T-cell (primary cell): ENCODE results near the gene PCDH9. TPM values are rescaled to one million over a fixed set of nuclear protein-coding genes. Genes with fewer than 3 reads are reported as not detected.

ENCODE experiments used
- ATAC-seq, 4 experiments: fragments of 200-7000 bp in 3 of 4; fragments of 150-1000 bp in 1 of 4; cut with Tn5 transposase; replicated peaks in 1 of 4; 1 replicate in 3 of 4; 2 replicates in 1 of 4; pipeline ENCODE4 v1.10.0; 2021; ENCODE audit warnings: moderate library complexity in 3 of 4, mild to moderate bottlenecking in 2 of 4, moderate number of reproducible peaks in 1 of 4
- CTCF ChIA-PET, 2 donors: fragments of 300-600 bp; sonication (Branson Sonifier 250); formaldehyde crosslinking; loops; one replicate each; lab custom pipeline; 2022; ENCODE audit warnings: antibody characterized with exemption in 2 of 2; lab: Charles Lee
- POLR2A ChIA-PET, 2 donors: fragments of 300-600 bp; sonication (Branson Sonifier 250); formaldehyde crosslinking; loops; one replicate each; lab custom pipeline; 2022; ENCODE audit warnings: antibody characterized with exemption in 2 of 2; lab: Charles Lee
- DNase-seq, 35 experiments: peaks; one replicate each; pipeline versions ENCODE4 v3.0.0 to v3.0.0-alpha.2; 2013 to 2023
- H3K27ac ChIP-seq: one replicate; pipeline ENCODE4 v1.5.1; 2013; ENCODE audit warnings: low read length
- H3K27me3 ChIP-seq, 2 experiments: replicated peaks in 1 of 2; 1 replicate in 1 of 2; 2 replicates in 1 of 2; pipeline versions ENCODE4 v1.6.1 to v1.7.0; 2013; ENCODE audit warnings: low read length in 1 of 2, mixed read lengths in 1 of 2; ENCODE audit not compliant: control insufficient read depth in 2 of 2, insufficient read depth in 2 of 2; ENCODE audit errors: extremely low read depth in 1 of 2
- H3K36me3 ChIP-seq, 2 donors: 1 replicate in 1 of 2; 2 replicates in 1 of 2; pipeline versions ENCODE4 v1.6.1 to v1.7.0; 2013; ENCODE audit warnings: low read length in 1 of 2; ENCODE audit not compliant: control insufficient read depth in 2 of 2, insufficient read depth in 1 of 2; ENCODE audit errors: extremely low read depth in 1 of 2
- H3K4me1 ChIP-seq, 2 experiments: 1 replicate in 1 of 2; 2 replicates in 1 of 2; pipeline versions ENCODE4 v1.6.1 to v1.7.0; 2013; ENCODE audit warnings: low read length in 2 of 2, mixed read lengths in 1 of 2; ENCODE audit not compliant: insufficient read depth in 2 of 2, control insufficient read depth in 1 of 2; ENCODE audit errors: extremely low read depth in 1 of 2
- H3K4me3 ChIP-seq, 2 donors: 1 replicate in 1 of 2; 2 replicates in 1 of 2; pipeline versions ENCODE4 v1.5.1 to v1.7.0; 2013; ENCODE audit warnings: mild to moderate bottlenecking in 2 of 2, low read length in 1 of 2, moderate library complexity in 1 of 2; ENCODE audit not compliant: control insufficient read depth in 1 of 2; ENCODE audit errors: extremely low read depth in 1 of 2
- H3K9me3 ChIP-seq: 2 replicates; pipeline ENCODE4 v1.7.0; 2013
- H3K27ac Mint-ChIP-seq, 2 donors: one replicate each; pipeline ENCODE4 v1.8.0; 2020 to 2021; ENCODE audit warnings: mild to moderate bottlenecking in 2 of 2, mixed read lengths in 2 of 2
- H3K27me3 Mint-ChIP-seq, 2 donors: one replicate each; pipeline ENCODE4 v1.8.0; 2021 to 2022; ENCODE audit warnings: mixed read lengths in 2 of 2
- H3K36me3 Mint-ChIP-seq: one replicate; pipeline ENCODE4 v1.8.0; 2021; ENCODE audit warnings: mixed read lengths
- H3K4me1 Mint-ChIP-seq, 3 donors: one replicate each; pipeline ENCODE4 v1.8.0; 2020 to 2022; ENCODE audit warnings: mixed read lengths in 3 of 3, mild to moderate bottlenecking in 1 of 3
- H3K4me3 Mint-ChIP-seq, 3 donors: one replicate each; pipeline ENCODE4 v1.8.0; 2020 to 2022; ENCODE audit warnings: mild to moderate bottlenecking in 3 of 3, mixed read lengths in 3 of 3, moderate library complexity in 3 of 3
- H3K9me3 Mint-ChIP-seq, 3 donors: one replicate each; pipeline ENCODE4 v1.8.0; 2020 to 2022; ENCODE audit warnings: mixed read lengths in 3 of 3
- WGBS: methylation state at CpG from one replicate; pipeline ENCODE4 v1.1.5; 2013; ENCODE audit warnings: missing lambda C conversion rate; ENCODE audit not compliant: insufficient coverage; 5-methylcytosine and 5-hydroxymethylcytosine counted together
- total RNA-seq, 35 experiments: library from RNA in 6 of 35; stranded (reverse) in 6 of 35; fragments of 120-200 nt in 1 of 35; gene quantifications; one replicate each; pipeline versions ENCODE4 v1.2.1 to v1.2.4 and lab custom pipeline; 2013 to 2026

Gene PCDH9
- total RNA-seq, 5 donors from 2014 or later (not counting 1 experiment from before 2014, with no cell fraction given) = 0.38 to 1.3 (median 0.53) TPM

DNA sequence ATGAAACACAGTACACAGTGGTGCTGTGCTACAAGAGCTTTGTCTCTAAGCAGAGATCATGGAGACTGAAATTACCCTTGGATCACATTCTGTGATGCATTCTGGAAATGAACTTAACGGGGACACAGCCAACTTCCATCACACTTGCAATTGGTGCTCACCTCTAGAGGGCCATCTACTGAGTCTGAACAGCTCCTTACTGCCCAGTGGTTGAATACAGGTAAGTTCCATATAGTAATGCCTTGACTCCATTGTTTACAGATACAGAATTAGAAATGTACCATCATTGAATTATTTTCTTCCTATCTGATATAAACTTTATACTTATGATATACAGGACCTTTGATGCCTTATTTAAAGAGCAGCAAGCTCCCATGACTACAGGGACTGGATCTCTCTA is 686.4 kb downstream of the PCDH9 start:
- H3K4me3 ChIP-seq = no peak overlapping the region
- H3K27me3 ChIP-seq = no peaks in the 10 kb centered on the region
- no peaks in the 10 kb centered on the region for H3K36me3 ChIP-seq
- CTCF ChIA-PET = no interaction called here
- Mint-ChIP-seq H3K36me3 (no peaks in the 10 kb centered on the region), H3K27ac (no peak overlapping the region), H3K4me1 (no peaks in the 10 kb centered on the region), H3K9me3 (peaks cover 0 to 6% (median 0%) of the 10 kb centered on the region in 3 donors), H3K27me3 (no peaks in the 10 kb centered on the region), H3K4me3 (no peak overlapping the region)
- no CpG with 5 or more reads among the region's 1 CpG for WGBS
- H3K4me1 ChIP-seq = no peaks in the 10 kb centered on the region
- no peak overlapping the region for H3K27ac ChIP-seq
- POLR2A ChIA-PET = no interaction called here
- no peaks in the 10 kb centered on the region for H3K9me3 ChIP-seq
- no peak for DNase-seq
- ATAC-seq = no peak

DNA sequence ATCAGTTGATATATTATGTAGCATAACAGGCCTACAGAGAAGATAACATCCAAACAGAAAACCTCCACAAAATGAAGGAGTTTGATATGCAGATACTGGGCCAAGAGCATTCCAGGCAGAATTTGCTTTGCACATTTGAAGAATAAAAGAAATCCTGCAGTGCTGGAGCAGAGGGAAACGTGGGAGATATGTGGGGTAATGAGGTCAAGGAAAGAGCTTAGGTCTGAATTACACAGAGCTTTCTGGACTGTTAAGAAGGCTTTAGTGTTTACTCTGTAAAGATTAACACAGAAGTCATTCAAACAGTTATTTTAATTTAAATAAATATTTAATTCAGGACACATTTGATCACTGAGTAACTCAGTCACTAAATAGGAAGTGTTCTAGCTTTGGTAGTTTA is 692.7 kb downstream of the PCDH9 start:
- Mint-ChIP-seq H3K27me3 (no peaks in the 10 kb centered on the region), H3K4me1 (no peaks in the 10 kb centered on the region), H3K9me3 (peaks cover 0 to 12% (median 3%) of the 10 kb centered on the region in 3 donors), H3K4me3 (no peak overlapping the region), H3K36me3 (no peaks in the 10 kb centered on the region), H3K27ac (no peak overlapping the region)
- H3K27me3 ChIP-seq = no peaks in the 10 kb centered on the region
- no peak overlapping the region for H3K4me3 ChIP-seq
- ChIA-PET CTCF (no interaction called here), POLR2A (no interaction called here)
- no peaks in the 10 kb centered on the region for H3K4me1 ChIP-seq
- DNase-seq = no peak
- no peaks in the 10 kb centered on the region for H3K36me3 ChIP-seq
- ATAC-seq = no peak
- H3K27ac ChIP-seq = no peak overlapping the region
- no peaks in the 10 kb centered on the region for H3K9me3 ChIP-seq
- WGBS = no CpG with 5 or more reads among the region's 1 CpG

DNA sequence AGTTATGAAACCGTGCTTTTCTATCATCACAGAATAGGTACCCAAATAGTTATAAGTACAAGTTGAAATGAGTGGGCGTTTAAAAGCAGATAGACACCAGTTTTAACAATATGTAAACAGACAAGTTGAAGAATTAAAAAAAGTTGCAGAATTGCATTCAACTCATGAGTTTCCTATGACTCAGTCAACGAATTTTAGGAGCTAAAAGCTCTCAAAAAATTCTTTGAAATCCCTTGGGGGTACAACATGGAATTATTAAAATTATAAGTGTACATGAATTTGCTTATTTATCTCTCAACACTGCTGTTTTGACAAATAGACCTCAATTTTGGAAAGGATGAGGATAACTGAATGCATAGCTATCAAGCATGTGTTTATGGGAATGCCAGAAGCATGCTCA is 693.4 kb downstream of the PCDH9 start:
- no peak for ATAC-seq
- CTCF ChIA-PET = no interaction called here

DNA sequence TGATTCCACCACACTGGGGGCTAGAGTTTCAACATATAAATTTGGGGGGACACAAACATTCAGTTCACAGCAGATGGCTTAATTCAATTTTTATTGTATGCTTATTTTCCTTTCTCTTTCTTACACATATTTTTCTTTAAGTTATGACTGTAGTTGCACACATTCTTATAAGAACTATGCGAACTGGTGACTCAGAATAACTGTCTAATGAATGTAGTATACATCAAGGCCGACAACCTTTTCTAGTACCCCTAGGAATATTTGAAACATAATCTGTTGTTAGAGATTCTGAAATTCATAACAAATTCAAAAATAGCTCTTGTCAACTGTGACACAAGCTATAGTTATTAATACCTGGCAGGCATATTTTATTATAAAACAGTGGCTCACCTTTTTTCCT is 695.6 kb downstream of the PCDH9 start:
- Mint-ChIP-seq H3K27me3 (no peaks in the 10 kb centered on the region), H3K27ac (no peak overlapping the region)
- no peak for ATAC-seq

More for the DNA sequence above, 693.4 kb downstream of the PCDH9 start:
- POLR2A ChIA-PET = no interaction called here
- Histone ChIP-seq H3K4me1 (no peaks in the 10 kb centered on the region), H3K27me3 (no peaks in the 10 kb centered on the region), H3K36me3 (no peaks in the 10 kb centered on the region), H3K9me3 (no peaks in the 10 kb centered on the region), H3K27ac (no peak overlapping the region), H3K4me3 (no peak overlapping the region)
- Mint-ChIP-seq H3K36me3 (no peaks in the 10 kb centered on the region), H3K4me3 (no peak overlapping the region), H3K4me1 (no peaks in the 10 kb centered on the region), H3K27ac (no peak overlapping the region), H3K9me3 (peaks cover 0 to 12% (median 3%) of the 10 kb centered on the region in 3 donors), H3K27me3 (no peaks in the 10 kb centered on the region)
- no peak for DNase-seq
- WGBS = no CpG with 5 or more reads among the region's 3 CpGs

GRCh38 chr13:66532845-66533244 is 697.3 kb downstream of the PCDH9 start:
- no peaks in the 10 kb centered on the region for H3K4me1 Mint-ChIP-seq
- 83% methylated on average over 3 of the region's 5 CpGs for WGBS
- no peak for DNase-seq
- no peaks in the 10 kb centered on the region for H3K36me3 Mint-ChIP-seq
- H3K9me3 ChIP-seq = no peaks in the 10 kb centered on the region
- no peak overlapping the region for H3K27ac Mint-ChIP-seq
- H3K4me3 ChIP-seq = no peak overlapping the region
- no peaks in the 10 kb centered on the region for H3K27me3 Mint-ChIP-seq
- H3K4me3 Mint-ChIP-seq = no peak overlapping the region
- H3K27me3 ChIP-seq = no peaks in the 10 kb centered on the region
- H3K27ac ChIP-seq = no peak overlapping the region
- ATAC-seq = no peak
- POLR2A ChIA-PET = no interaction called here
- peaks cover 0 to 6% (median 3%) of the 10 kb centered on the region in 3 donors for H3K9me3 Mint-ChIP-seq
- H3K36me3 ChIP-seq = no peaks in the 10 kb centered on the region
- CTCF ChIA-PET = interaction anchor here in 1 of 2 donors (0.7 kb wide), 1 partner anchor 660 kb away, joined by 3 read pairs; no protein-coding TSS in a partner anchor
- H3K4me1 ChIP-seq = no peaks in the 10 kb centered on the region

More for the DNA sequence above, 695.6 kb downstream of the PCDH9 start:
- Histone ChIP-seq H3K27me3 (no peaks in the 10 kb centered on the region), H3K9me3 (no peaks in the 10 kb centered on the region), H3K27ac (no peak overlapping the region), H3K4me1 (no peaks in the 10 kb centered on the region), H3K36me3 (no peaks in the 10 kb centered on the region), H3K4me3 (no peak overlapping the region)
- peaks cover 0 to 12% (median 3%) of the 10 kb centered on the region in 3 donors for H3K9me3 Mint-ChIP-seq
- no peaks in the 10 kb centered on the region for H3K4me1 Mint-ChIP-seq
- H3K4me3 Mint-ChIP-seq = no peak overlapping the region
- no CpG with 5 or more reads among the region's 2 CpGs for WGBS
- ChIA-PET POLR2A (no interaction called here), CTCF (no interaction called here)
- no peaks in the 10 kb centered on the region for H3K36me3 Mint-ChIP-seq
- no peak for DNase-seq

DNA sequence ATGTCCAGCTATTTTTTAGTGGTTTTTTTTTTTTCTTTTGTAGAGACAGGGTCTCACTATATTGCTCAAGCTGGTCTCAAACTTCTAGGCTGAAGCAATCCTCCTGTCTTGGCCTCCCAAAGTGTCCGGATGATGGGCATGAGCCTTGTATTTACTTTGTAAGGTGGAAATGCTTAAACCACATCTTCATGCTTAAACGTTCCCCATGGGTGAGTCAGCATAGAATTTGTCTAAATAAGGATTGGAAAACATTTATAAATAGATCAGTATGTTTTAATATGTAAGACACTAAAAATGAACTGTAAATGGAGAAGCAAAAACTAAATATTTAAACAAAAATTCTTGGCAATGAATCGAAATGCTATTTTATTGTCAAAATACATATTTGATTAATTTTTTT is 698.0 kb downstream of the PCDH9 start:
- Mint-ChIP-seq H3K4me3 (no peak overlapping the region), H3K36me3 (no peaks in the 10 kb centered on the region), H3K9me3 (peaks cover 0 to 6% (median 3%) of the 10 kb centered on the region in 3 donors), H3K27me3 (no peaks in the 10 kb centered on the region), H3K4me1 (no peaks in the 10 kb centered on the region), H3K27ac (no peak overlapping the region)
- Histone ChIP-seq H3K27me3 (no peaks in the 10 kb centered on the region), H3K4me3 (no peak overlapping the region), H3K36me3 (no peaks in the 10 kb centered on the region), H3K27ac (no peak overlapping the region), H3K4me1 (no peaks in the 10 kb centered on the region), H3K9me3 (no peaks in the 10 kb centered on the region)
- no peak for DNase-seq
- ChIA-PET CTCF (no interaction called here), POLR2A (no interaction called here)
- ATAC-seq = no peak
- WGBS = no CpG with 5 or more reads among the region's 3 CpGs

GRCh38 chr13:66530686-66531085 is 699.5 kb downstream of the PCDH9 start:
- Mint-ChIP-seq H3K4me1 (no peaks in the 10 kb centered on the region), H3K9me3 (peaks cover 0 to 6% (median 3%) of the 10 kb centered on the region in 3 donors), H3K27ac (no peak overlapping the region), H3K36me3 (no peaks in the 10 kb centered on the region), H3K27me3 (no peaks in the 10 kb centered on the region), H3K4me3 (no peak overlapping the region)
- H3K4me3 ChIP-seq = no peak overlapping the region
- no peak for ATAC-seq
- H3K9me3 ChIP-seq = no peaks in the 10 kb centered on the region
- H3K36me3 ChIP-seq = no peaks in the 10 kb centered on the region
- no peak overlapping the region for H3K27ac ChIP-seq
- POLR2A ChIA-PET = no interaction called here
- no peak for DNase-seq
- CTCF ChIA-PET = no interaction called here
- WGBS = no CpG with 5 or more reads among the region's 1 CpG
- H3K27me3 ChIP-seq = no peaks in the 10 kb centered on the region
- no peaks in the 10 kb centered on the region for H3K4me1 ChIP-seq
